H1 (cell line): ENCODE measurements around the gene MPPED2. TPM values are rescaled to one million over a fixed set of nuclear protein-coding genes. Genes with fewer than 3 reads are reported as not detected.

Experiments used
- KDM1A ChIP-seq: fragments of 200-600, 300-600 bp; sonication (generic); IDR thresholded peaks from 2 replicates; pipeline ENCODE4 v1.7.1; 2016; ENCODE audit warnings: mild to moderate bottlenecking, low read length, borderline replicate concordance
- polyA plus RNA-seq, 7 experiments: library from polyadenylated mRNA; depleted of rRNA in 3 of 7; stranded (reverse) in 5 of 7; unstranded in 2 of 7; fragments of >200 nt in 5 of 7; fragments of 200-250 nt in 2 of 7; gene quantifications; 1 replicate in 5 of 7; 2 replicates in 1 of 7; 4 replicates in 1 of 7; pipeline versions ENCODE4 v1.2.1 to v1.2.3, GENCODE V29; 2011 to 2013; ENCODE audit warnings: missing spikeins in 2 of 7, mixed read lengths in 2 of 7
- total RNA-seq: library from RNA; stranded (reverse); fragmentation: NEBNext Ultra II Directional; extraction: Animal tissue kit (Norgen Biotek cat#: 25700); gene quantifications from 2 replicates; pipeline ENCODE4 v1.2.1, GENCODE V29; 2021

MPPED2 gene
- total and polyA plus RNA-seq, 2 of the 8 experiments (the other 6 are each of a cell fraction or from before 2014, with no cell fraction given), result 1.3 to 3.5 TPM

GRCh38 chr11:30505603-30506002 is 80.5 kb downstream of the MPPED2 start (continued):
- no peak for TF ChIP-seq KDM1A
